ENCODE data around the gene KIF11. TPM values are rescaled to one million over a fixed set of nuclear protein-coding genes. Genes with fewer than 3 reads are reported as not detected.

KIF11 gene
- total and polyA plus RNA-seq, 2 of the 4 experiments (the other 2 are of a cell fraction) = 8.8 to 18.3 TPM

DNA sequence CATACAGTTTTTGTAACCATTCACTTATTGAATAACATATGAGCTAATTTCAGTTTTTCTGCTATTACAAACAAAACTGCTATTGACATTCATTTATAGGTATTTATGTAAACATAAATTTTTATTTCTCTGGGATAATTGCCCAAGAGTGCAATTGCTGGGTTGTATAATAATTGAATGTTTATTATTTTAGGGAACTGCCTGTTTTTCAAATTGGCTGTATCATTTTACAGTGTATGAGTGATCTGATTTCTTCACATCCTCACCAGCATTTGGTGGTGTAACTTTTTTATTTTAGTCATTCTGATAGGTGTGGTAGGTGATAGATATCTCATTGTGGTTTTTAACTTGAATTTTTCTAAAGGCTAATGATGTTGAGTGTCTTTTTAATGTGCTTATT, 26.4 kb downstream of the KIF11 start:
- Histone ChIP-seq H3K27me3 (ENCODE audit: control insufficient read depth, insufficient read depth, low read length) (no peaks in the 10 kb centered on the region), H3K56ac (ENCODE audit: extremely low read depth, insufficient read depth, low read length) (no peak overlapping the region), H2BK120ac (ENCODE audit: low read depth, low read length) (no peak overlapping the region), H3K4me2 (ENCODE audit: low read depth, low read length) (no peak overlapping the region), H3K14ac (replicated peaks; ENCODE audit: low read depth, low read length) (no peak overlapping the region), H2BK20ac (ENCODE audit: low read depth, low read length) (no peak overlapping the region), H3K36me3 (ENCODE audit: control insufficient read depth, insufficient read depth, low read length) (peaks cover 4% of the 10 kb centered on the region; the same call in 1 of the 2 replicates), H3K27ac (ENCODE audit: insufficient read depth, low read length) (no peak overlapping the region), H3K4me1 (ENCODE audit: control insufficient read depth, insufficient read depth, low read length) (0 out of 2 replicates have a peak, but pooled peaks cover 1% of the 10 kb centered on the region), H2AK5ac (ENCODE audit: low read depth, low read length) (no peak overlapping the region), H3K9ac (ENCODE audit: low read depth, low read length) (no peak overlapping the region), H4K8ac (ENCODE audit: low read depth in 2 of 2, low read length in 2 of 2) (no peak overlapping the region), H3K9me3 (ENCODE audit: control insufficient read depth, insufficient read depth, low read length) (no peaks in the 10 kb centered on the region), H4K20me1 (ENCODE audit: insufficient read depth, low read length) (no peaks in the 10 kb centered on the region), H4K5ac (ENCODE audit: low read depth, low read length) (no peak overlapping the region), H3K79me1 (ENCODE audit: low read depth in 1 of 2, low read length in 2 of 2) (peaks cover 19 to 29% of the 10 kb centered on the region in 2 experiments), H2BK5ac (ENCODE audit: low read depth, low read length, poor library complexity, severe bottlenecking) (no peak overlapping the region), H3K9me1 (ENCODE audit: insufficient read depth, low read length) (peaks cover 4% of the 10 kb centered on the region; the same call in 1 of the 2 replicates), H3K18ac (ENCODE audit: low read depth, low read length) (no peak overlapping the region), H2AK9ac (replicated peaks; ENCODE audit: low read depth, low read length, poor library complexity) (no peak overlapping the region), H2BK15ac (ENCODE audit: low read depth, low read length) (no peak overlapping the region), H2AFZ (replicated peaks; ENCODE audit: low read length, poor library complexity) (no peak overlapping the region), H3K23ac (ENCODE audit: low read depth, low read length) (no peak overlapping the region), H4K91ac (ENCODE audit: insufficient read depth, low read depth, low read length) (no peak overlapping the region), H3K4me3 (ENCODE audit: insufficient read depth, low read depth, low read length) (no peak overlapping the region), H3K4ac (ENCODE audit: low read depth, low read length) (no peak overlapping the region)
- POLR2A ChIA-PET (ENCODE audit: unreplicated experiment) = no interaction called here
- CTCF ChIA-PET = interaction anchor here (0.6 kb wide), 1 partner anchor 474 kb away, joined by 7 read pairs; no protein-coding TSS in a partner anchor
- TF ChIP-seq, protein P1, sequence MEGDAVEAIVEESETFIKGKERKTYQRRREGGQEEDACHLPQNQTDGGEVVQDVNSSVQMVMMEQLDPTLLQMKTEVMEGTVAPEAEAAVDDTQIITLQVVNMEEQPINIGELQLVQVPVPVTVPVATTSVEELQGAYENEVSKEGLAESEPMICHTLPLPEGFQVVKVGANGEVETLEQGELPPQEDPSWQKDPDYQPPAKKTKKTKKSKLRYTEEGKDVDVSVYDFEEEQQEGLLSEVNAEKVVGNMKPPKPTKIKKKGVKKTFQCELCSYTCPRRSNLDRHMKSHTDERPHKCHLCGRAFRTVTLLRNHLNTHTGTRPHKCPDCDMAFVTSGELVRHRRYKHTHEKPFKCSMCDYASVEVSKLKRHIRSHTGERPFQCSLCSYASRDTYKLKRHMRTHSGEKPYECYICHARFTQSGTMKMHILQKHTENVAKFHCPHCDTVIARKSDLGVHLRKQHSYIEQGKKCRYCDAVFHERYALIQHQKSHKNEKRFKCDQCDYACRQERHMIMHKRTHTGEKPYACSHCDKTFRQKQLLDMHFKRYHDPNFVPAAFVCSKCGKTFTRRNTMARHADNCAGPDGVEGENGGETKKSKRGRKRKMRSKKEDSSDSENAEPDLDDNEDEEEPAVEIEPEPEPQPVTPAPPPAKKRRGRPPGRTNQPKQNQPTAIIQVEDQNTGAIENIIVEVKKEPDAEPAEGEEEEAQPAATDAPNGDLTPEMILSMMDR (conservative IDR thresholded peaks at IDR 0.05; ENCODE audit: low read depth, low read length) = no peak
- no peak for TF ChIP-seq MXI1 (IDR thresholded peaks at IDR 0.05; ENCODE audit: borderline replicate concordance, low read depth, low read length)
- TF ChIP-seq CEBPB (IDR thresholded peaks at IDR 0.05; ENCODE audit: low read depth, low read length) = no peak
- TF ChIP-seq FOS (IDR thresholded peaks at IDR 0.05; ENCODE audit: low read depth, low read length) = no peak
- TF ChIP-seq, protein P2, sequence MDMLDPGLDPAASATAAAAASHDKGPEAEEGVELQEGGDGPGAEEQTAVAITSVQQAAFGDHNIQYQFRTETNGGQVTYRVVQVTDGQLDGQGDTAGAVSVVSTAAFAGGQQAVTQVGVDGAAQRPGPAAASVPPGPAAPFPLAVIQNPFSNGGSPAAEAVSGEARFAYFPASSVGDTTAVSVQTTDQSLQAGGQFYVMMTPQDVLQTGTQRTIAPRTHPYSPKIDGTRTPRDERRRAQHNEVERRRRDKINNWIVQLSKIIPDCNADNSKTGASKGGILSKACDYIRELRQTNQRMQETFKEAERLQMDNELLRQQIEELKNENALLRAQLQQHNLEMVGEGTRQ (IDR thresholded peaks at IDR 0.05; ENCODE audit: low read depth, low read length) = no peak
- TF ChIP-seq RAD21 (IDR thresholded peaks at IDR 0.05; ENCODE audit: low read length) = no peak
- no peak for TF ChIP-seq POLR2A (IDR thresholded peaks at IDR 0.05; ENCODE audit: low read depth, low read length)
- no peak for TF ChIP-seq NFE2L2 (IDR thresholded peaks at IDR 0.05; ENCODE audit: low read depth, low read length)
- no peak for TF ChIP-seq SMC3 (IDR thresholded peaks at IDR 0.05; ENCODE audit: low read depth, low read length)
- TF ChIP-seq RCOR1 (IDR thresholded peaks at IDR 0.05; ENCODE audit: insufficient replicate concordance, low read length) = no peak
- TF ChIP-seq RFX5 (IDR thresholded peaks at IDR 0.05; ENCODE audit: low read depth, low read length) = no peak
- no peak for TF ChIP-seq MAFK (IDR thresholded peaks at IDR 0.05; ENCODE audit: low read depth, low read length)
- no peak for TF ChIP-seq BHLHE40 (IDR thresholded peaks at IDR 0.05; ENCODE audit: low read depth, low read length)
- TF ChIP-seq MAZ (IDR thresholded peaks at IDR 0.05; ENCODE audit: borderline replicate concordance, low read depth, low read length) = no peak
- TF ChIP-seq, protein P3, sequence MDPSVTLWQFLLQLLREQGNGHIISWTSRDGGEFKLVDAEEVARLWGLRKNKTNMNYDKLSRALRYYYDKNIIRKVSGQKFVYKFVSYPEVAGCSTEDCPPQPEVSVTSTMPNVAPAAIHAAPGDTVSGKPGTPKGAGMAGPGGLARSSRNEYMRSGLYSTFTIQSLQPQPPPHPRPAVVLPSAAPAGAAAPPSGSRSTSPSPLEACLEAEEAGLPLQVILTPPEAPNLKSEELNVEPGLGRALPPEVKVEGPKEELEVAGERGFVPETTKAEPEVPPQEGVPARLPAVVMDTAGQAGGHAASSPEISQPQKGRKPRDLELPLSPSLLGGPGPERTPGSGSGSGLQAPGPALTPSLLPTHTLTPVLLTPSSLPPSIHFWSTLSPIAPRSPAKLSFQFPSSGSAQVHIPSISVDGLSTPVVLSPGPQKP (IDR thresholded peaks at IDR 0.05; ENCODE audit: borderline replicate concordance, low read depth, low read length) = no peak
- intact Hi-C loops (cut with micrococcal nuclease) = no loop called here
- in situ Hi-C loops (cut with MboI; ENCODE audit: low sequenced_read_pairs) = no loop called here
- ATAC-seq (ENCODE audit: low read depth) = no peak
- dilution Hi-C loops (cut with HindIII; ENCODE audit: low sequenced_read_pairs, unreplicated experiment) = no loop called here
- no TSS peak for BruUV-seq (replicated peaks)
- DNase-seq = no peak
